Kidney epithelial cell (primary cell): ENCODE results near the gene MRPL22. TPM values are rescaled to one million over a fixed set of nuclear protein-coding genes. Genes with fewer than 3 reads are reported as not detected.
"Not testable (repeated sequence)": the region's sequence is repeated elsewhere in the genome, so short reads cannot be mapped to it uniquely, and the experiment has no call there.

Experiments used
- DNase-seq: peaks from one replicate; pipeline ENCODE4 v3.0.0-alpha.2; 2010; ENCODE audit warnings: low read depth
- H3K27me3 ChIP-seq: 2 replicates; pipeline ENCODE4 v1.6.0; 2011; ENCODE audit warnings: low read length; ENCODE audit not compliant: control insufficient read depth, insufficient read depth
- H3K36me3 ChIP-seq: 2 replicates; pipeline ENCODE4 v1.5.1; 2011; ENCODE audit warnings: low read length; ENCODE audit not compliant: control insufficient read depth, insufficient read depth
- H3K4me3 ChIP-seq: 2 replicates; pipeline ENCODE4 v1.5.1; 2011; ENCODE audit warnings: low read depth, mild to moderate bottlenecking, control low read depth, low read length
- total RNA-seq: library from RNA; depleted of rRNA; stranded (reverse); fragments of >200 nt; gene quantifications from 2 replicates; pipeline ENCODE4 v1.2.3, GENCODE V29; 2015
- TF ChIP-seq, protein P1 (sequence below): IDR thresholded peaks from 2 replicates; pipeline ENCODE4 v1.5.1; 2011; ENCODE audit warnings: mild to moderate bottlenecking, moderate library complexity, low read length, control low read depth, inconsistent platforms; ENCODE audit not compliant: insufficient read depth, poor library complexity, severe bottlenecking

MRPL22 gene
- total RNA-seq, 1 donor from 2014 or later, result 24.5 TPM

DNA sequence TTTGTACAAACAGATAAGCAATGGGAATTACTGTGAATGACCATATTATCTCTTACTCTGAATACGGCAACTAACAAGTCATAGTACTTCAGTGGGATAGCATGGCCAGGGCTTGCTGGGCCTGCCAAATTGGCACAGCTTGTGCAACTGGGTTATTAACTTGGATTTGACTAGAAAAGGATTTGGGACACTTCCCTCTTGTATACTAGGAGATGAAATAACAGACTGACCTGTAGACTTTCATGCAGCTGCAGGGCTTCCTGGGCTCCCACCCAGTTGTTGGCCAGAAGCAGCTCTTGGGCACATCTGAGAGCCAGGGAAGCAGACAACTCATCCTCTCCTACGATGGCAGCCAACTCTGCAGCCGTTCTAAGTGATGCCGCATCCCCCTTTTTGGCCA is 42.7 kb upstream of the MRPL22 start:
- TF ChIP-seq, protein P1, sequence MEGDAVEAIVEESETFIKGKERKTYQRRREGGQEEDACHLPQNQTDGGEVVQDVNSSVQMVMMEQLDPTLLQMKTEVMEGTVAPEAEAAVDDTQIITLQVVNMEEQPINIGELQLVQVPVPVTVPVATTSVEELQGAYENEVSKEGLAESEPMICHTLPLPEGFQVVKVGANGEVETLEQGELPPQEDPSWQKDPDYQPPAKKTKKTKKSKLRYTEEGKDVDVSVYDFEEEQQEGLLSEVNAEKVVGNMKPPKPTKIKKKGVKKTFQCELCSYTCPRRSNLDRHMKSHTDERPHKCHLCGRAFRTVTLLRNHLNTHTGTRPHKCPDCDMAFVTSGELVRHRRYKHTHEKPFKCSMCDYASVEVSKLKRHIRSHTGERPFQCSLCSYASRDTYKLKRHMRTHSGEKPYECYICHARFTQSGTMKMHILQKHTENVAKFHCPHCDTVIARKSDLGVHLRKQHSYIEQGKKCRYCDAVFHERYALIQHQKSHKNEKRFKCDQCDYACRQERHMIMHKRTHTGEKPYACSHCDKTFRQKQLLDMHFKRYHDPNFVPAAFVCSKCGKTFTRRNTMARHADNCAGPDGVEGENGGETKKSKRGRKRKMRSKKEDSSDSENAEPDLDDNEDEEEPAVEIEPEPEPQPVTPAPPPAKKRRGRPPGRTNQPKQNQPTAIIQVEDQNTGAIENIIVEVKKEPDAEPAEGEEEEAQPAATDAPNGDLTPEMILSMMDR, result no peak
- H3K27me3 ChIP-seq, result no peaks in the 10 kb centered on the region
- peaks cover 1% of the 10 kb centered on the region for H3K36me3 ChIP-seq
- H3K4me3 ChIP-seq, result no peak overlapping the region
- DNase-seq, result no peak

DNA sequence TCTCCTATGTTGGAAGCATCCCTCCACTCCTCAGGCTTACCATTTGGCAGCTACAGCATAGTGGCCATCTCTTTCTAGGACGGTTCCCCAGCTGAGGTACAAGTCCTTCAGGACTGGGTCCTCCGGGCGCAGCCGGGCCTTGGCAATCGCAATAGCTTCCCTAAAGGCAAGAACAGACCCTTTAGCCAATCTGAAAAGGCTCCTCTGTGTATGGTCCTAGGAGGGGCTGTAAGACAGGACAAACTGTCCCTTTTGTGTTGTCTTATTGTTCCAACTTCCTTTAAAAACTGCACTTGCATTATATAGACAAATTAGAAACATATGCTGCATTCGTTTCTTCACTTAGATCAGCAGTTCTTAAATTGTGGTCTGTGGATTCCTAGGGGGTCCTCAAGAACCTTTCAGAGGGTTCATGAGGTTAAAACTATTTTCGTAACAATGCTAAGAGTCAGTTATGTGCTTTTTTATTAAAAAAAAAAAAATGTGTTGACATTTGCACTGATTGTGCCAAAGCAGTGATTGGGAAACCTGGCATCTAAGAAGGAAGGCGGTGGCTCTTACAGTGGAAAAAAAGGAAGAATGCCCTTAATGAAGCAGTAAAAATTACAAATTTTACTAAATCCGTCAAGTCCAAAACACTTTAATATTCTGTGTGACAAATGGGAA is 41.6 kb upstream of the MRPL22 start:
- no peak for DNase-seq
- H3K36me3 ChIP-seq, result peaks cover 1% of the 10 kb centered on the region
- no peaks in the 10 kb centered on the region for H3K27me3 ChIP-seq
- no peak overlapping the region for H3K4me3 ChIP-seq
- TF ChIP-seq, protein P1, result no peak

DNA sequence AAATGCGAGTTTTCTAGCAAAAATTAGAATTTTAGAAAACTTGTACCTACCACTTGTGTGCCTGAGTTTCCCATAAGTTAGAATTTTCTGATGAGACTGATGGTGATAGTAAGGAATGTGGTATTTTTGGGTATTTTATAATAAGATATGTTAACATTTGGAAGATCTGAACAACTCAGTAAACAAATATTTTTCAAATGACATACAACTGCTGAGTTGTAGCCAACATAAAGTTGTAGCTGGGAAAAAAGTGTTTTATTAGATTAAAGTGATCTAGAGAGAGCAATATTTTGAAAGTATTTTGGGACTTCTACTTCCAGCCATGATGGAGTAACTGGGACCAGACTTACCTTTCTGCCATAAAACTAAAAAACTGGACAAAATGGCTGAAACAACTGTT is 40.8 kb upstream of the MRPL22 start:
- TF ChIP-seq, protein P1, result no peak
- DNase-seq, result no peak
- H3K36me3 ChIP-seq, result peaks cover 1% of the 10 kb centered on the region
- no peaks in the 10 kb centered on the region for H3K27me3 ChIP-seq
- no peak overlapping the region for H3K4me3 ChIP-seq

DNA sequence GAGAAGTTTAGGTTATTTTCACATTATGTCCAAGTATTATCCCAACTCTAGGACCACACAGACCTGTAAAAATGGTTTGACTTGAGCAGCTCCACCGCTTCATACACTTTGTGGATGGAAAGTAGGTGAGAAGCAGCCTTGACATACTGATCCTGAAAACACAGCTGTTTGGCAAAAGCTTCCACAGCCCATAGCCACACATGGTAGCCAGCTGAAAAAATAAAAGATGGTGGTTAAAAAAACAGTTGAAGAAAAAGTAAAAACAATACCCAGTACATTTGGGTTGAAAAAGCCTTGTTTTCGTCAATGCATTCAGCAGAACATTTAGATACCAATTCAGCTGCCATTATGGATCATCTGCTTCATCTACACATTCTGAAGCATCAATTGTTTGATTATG is 39.6 kb upstream of the MRPL22 start:
- no peak for DNase-seq
- TF ChIP-seq, protein P1, result no peak
- Histone ChIP-seq H3K27me3 (no peaks in the 10 kb centered on the region), H3K4me3 (no peak overlapping the region), H3K36me3 (peaks cover 1% of the 10 kb centered on the region)

DNA sequence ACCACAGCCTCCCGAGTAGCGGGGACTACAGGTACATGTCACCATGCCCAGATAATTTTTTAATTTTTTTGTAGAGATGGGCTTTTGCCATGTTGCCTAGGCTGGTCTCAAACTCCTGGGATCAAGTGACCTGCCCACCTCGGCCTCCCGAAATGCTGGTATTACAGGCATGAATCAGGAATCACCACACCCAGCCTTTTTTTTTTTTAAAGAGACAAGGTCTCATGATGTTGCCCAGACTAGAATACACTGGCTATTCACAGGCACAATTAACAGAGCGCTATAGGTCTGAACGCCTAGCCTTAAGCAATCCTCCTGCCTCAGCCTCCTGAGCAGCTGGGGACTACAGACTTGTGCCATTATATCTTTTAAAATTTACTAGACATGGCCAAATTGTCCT is 39.0 kb upstream of the MRPL22 start:
- Histone ChIP-seq H3K27me3 (no peaks in the 10 kb centered on the region), H3K36me3 (peaks cover 1% of the 10 kb centered on the region), H3K4me3 (no peak overlapping the region)
- DNase-seq, result no peak
- TF ChIP-seq, protein P1, result no peak

DNA sequence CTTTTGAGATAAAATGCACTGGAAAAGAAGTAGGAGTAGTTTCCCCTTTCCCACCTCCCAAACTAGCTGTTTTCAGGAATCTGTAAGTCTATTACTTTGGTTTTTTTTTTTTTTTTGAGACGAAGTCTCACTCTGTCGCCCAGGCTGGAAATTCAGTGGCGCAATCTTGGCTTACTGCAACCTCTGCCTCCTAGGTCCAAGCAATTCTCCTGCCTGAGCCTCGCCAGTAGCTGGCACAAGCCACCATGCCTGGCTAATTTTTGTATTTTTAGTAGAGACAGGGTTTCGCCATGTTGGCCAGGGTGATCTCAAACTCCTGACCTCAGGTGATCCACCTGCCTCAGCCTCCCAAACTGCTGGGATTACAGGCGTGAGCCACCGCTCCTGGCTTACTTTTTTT is 35.3 kb upstream of the MRPL22 start:
- DNase-seq, H3K4me3 ChIP-seq, H3K27me3 ChIP-seq, H3K36me3 ChIP-seq: not testable (repeated sequence)
